Thyroid gland (tissue), 4 donors: ENCODE data around the gene C19orf12. TPM values are rescaled to one million over a fixed set of nuclear protein-coding genes. Genes with fewer than 3 reads are reported as not detected.

Experiments used
- DNase-seq, 2 donors: peaks; one replicate each; pipeline ENCODE4 v3.0.0-alpha.2; 2019
- H3K27ac ChIP-seq, 3 donors: fragments of 200-600 bp; sonication (generic); 1 replicate in 2 of 3; 2 replicates in 1 of 3; pipeline ENCODE4 v1.5.1; 2016 to 2019; ENCODE audit warnings: mild to moderate bottlenecking in 1 of 3, moderate library complexity in 1 of 3
- H3K27me3 ChIP-seq: fragments of 200-600 bp; sonication (generic); one replicate; pipeline ENCODE4 v1.5.1; 2019
- H3K36me3 ChIP-seq, 2 donors: fragments of 200-600 bp; sonication (generic); one replicate each; pipeline ENCODE4 v1.5.1; 2016 to 2019
- H3K4me1 ChIP-seq, 2 donors: fragments of 200-600 bp; sonication (generic); one replicate each; pipeline ENCODE4 v1.5.1; 2017 to 2019
- H3K4me3 ChIP-seq, 3 donors: fragments of 200-600 bp; sonication (generic); replicated peaks in 1 of 3; 1 replicate in 2 of 3; 2 replicates in 1 of 3; pipeline ENCODE4 v1.5.1; 2016; ENCODE audit warnings: mild to moderate bottlenecking in 1 of 3
- H3K9me3 ChIP-seq: fragments of 200-600 bp; sonication (generic); one replicate; pipeline ENCODE4 v1.5.1; 2017
- POLR2A ChIP-seq, 2 donors: fragments of 450-650 bp; IDR thresholded peaks; one replicate each; pipeline ENCODE4 v1.6.1; 2017; ENCODE audit warnings: antibody characterized with exemption in 2 of 2, mild to moderate bottlenecking in 2 of 2, moderate library complexity in 1 of 2
- WGBS, 2 donors: methylation state at CpG; one replicate each; pipeline ENCODE4 v1.1.5; 2017; 5-methylcytosine and 5-hydroxymethylcytosine counted together
- intact Hi-C: fragments of 100-400 bp; cut with DNase I; formaldehyde crosslinking; loops from one replicate; pipeline ENCODE4 v1.15.1; 2023
- total RNA-seq, 4 donors: library from RNA; depleted of rRNA; stranded (reverse); fragments of >200 nt; gene quantifications; one replicate each; pipeline ENCODE4 v1.2.3, GENCODE V29; 2016
- TF ChIP-seq, protein P1 (sequence below), 6 experiments: fragments of 200-600 bp in 3 of 6; fragments of 450-650 bp in 3 of 6; sonication (generic) in 3 of 6; IDR thresholded peaks; one replicate each; pipeline ENCODE4 v1.5.1; 2016 to 2019; ENCODE audit warnings: antibody characterized with exemption in 6 of 6, mild to moderate bottlenecking in 2 of 6, inconsistent platforms in 1 of 6, moderate library complexity in 1 of 6

Gene C19orf12
- total RNA-seq, 4 donors from 2014 or later: 24.4 to 34.0 (median 31.9) TPM

DNA sequence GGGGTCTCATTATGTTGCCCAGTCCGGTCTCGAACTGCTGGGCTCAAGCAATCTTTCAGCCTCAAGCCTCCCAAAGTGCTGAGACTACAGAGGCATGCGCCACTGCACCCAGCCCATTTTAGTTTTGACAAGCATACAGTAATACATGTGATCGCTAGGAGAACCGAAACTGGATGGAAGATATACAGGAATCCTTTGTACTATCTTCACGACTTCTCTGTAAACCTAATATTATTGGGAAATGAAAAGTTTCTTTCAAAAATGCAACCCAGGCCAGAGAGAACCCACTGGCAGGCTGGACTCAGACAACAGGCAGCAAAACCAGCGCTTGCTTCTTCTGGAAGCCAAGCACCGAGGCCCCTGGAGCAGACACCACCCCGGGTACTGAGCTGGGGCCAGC lies 9.4 kb downstream of the C19orf12 start:
- Histone ChIP-seq H3K4me3 (no peak overlapping the region), H3K36me3 (peaks cover 18 to 21% of the 10 kb centered on the region in 2 donors), H3K27me3 (no peaks in the 10 kb centered on the region), H3K9me3 (no peaks in the 10 kb centered on the region), H3K4me1 (no peaks in the 10 kb centered on the region), H3K27ac (no peak overlapping the region)
- TF ChIP-seq, protein P1, sequence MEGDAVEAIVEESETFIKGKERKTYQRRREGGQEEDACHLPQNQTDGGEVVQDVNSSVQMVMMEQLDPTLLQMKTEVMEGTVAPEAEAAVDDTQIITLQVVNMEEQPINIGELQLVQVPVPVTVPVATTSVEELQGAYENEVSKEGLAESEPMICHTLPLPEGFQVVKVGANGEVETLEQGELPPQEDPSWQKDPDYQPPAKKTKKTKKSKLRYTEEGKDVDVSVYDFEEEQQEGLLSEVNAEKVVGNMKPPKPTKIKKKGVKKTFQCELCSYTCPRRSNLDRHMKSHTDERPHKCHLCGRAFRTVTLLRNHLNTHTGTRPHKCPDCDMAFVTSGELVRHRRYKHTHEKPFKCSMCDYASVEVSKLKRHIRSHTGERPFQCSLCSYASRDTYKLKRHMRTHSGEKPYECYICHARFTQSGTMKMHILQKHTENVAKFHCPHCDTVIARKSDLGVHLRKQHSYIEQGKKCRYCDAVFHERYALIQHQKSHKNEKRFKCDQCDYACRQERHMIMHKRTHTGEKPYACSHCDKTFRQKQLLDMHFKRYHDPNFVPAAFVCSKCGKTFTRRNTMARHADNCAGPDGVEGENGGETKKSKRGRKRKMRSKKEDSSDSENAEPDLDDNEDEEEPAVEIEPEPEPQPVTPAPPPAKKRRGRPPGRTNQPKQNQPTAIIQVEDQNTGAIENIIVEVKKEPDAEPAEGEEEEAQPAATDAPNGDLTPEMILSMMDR (IDR thresholded peaks at IDR 0.05): no peak
- TF ChIP-seq POLR2A (IDR thresholded peaks at IDR 0.05): no peak
- intact Hi-C loops: no loop called here
- no peak for DNase-seq
- WGBS, 2 donors: 89 to 97% methylated on average over 9 of the region's 9 CpGs

DNA sequence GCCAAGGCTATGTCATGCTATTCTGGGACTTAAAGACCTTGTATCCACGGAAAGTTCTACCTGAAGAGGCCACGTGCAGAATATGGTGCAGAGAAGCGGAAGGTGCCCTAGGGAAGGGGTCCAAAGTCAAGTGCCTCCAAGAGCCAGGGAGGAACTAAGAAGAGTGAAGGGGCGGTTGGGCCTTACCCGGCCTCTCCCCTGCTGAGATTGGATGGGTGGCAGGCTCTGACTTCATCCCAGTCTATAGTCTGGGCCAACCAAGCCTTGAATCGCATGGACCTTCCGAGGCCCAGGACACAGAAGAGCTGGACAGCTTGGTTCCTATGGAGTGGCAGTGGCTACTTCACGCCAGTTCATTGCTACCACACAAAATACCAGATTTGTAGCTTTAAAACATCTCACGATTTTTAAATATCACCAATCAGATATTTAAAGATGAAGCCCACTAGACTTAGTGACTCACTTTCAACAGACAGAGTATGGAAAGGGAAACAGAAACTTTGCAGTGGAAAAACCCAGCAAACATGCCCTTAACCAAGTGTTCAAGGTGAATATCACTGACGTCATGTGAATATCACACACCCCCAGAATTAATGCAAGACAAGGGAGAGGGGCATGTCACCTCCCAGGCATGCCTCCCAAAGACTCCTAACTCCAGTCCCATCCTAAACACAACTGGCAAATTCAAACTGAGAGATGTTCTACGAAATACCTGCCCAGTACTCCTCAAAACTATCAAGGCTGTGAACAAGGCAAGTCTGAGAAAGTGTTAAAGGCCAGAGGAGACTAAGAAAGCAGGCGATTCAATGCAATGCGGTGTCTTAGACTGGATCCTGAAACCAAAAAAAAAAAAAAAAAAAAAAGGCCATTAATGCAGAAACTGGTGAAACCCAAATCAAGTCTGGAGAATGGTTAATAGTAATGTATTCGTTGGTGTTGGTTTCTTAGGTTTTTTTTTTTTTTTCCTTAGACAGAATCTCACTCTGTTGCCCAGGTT lies 10.2 kb downstream of the C19orf12 start:
- intact Hi-C loops: no loop called here

DNA sequence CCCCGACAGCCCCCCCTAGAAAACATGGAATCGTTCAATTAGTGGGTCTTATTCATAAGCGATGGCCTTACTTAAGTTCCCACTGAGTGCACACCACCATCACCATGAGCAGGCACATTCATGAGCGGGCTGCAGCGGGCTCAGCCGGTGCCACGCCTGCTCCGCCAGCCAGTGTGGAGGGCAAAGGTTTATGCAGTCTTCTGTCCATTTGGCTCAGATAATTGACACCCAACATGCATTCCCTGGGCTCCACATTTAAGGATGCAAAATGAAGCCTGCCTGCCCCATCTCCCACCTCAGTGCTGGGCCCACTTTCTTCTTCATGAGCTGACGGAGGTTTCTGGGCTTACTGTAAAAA lies 12.1 kb downstream of the C19orf12 start:
- Histone ChIP-seq H3K36me3 (peaks cover 18 to 21% of the 10 kb centered on the region in 2 donors), H3K4me3 (no peak overlapping the region), H3K4me1 (no peaks in the 10 kb centered on the region), H3K27me3 (no peaks in the 10 kb centered on the region), H3K9me3 (no peaks in the 10 kb centered on the region), H3K27ac (no peak overlapping the region)
- no peak for DNase-seq
- intact Hi-C loops: no loop called here
- TF ChIP-seq, protein P1 (IDR thresholded peaks at IDR 0.05): no peak
- no peak for TF ChIP-seq POLR2A (IDR thresholded peaks at IDR 0.05)
- 97% methylated on average over 9 of the region's 9 CpGs for WGBS, 2 donors

More for the DNA sequence above, 10.2 kb downstream of the C19orf12 start:
- Histone ChIP-seq H3K4me1 (no peaks in the 10 kb centered on the region), H3K36me3 (peaks cover 18 to 21% of the 10 kb centered on the region in 2 donors), H3K9me3 (no peaks in the 10 kb centered on the region), H3K27ac (no peak overlapping the region), H3K4me3 (no peak overlapping the region), H3K27me3 (no peaks in the 10 kb centered on the region)
- WGBS, 2 donors: 92% methylated on average over 14 of the region's 14 CpGs
- DNase-seq: no peak
- TF ChIP-seq POLR2A (IDR thresholded peaks at IDR 0.05): no peak

DNA sequence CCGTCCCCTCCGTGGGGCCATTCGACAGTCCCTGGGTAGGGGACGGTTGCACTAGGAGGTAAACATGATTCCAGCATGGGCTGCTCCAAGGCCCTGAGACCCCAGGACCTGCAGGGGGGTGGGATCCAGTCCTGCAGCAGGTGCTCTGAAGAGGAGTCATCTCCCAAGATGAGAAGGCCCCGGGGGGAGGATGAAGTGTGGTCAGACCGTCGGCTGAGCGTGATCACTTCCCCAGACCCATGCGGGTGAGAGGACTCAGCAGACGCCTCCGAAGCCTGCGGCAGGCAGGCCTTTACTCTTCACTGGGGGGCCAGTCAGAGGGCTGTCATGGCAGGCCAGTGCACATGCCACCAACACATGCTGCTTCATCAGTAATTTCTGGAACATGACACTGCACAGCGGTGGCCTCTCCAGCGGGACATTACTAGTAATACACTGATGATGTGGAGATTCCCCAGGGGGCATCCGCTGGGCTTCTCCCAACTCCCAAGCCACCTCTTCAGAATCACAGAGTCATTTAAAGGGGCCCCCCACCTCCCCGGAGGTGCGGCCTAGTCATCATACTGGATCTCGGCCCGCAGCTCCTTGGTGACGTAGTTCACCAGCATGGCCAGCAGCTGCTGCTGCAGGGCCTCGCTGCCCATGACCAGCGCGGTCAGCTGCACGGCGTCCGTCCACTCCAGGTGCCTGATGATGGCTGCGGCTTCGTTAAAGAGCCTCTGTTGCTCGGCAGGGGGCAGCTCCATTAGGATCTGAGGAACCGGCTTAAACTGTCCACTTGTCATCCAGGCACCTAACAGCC lies 12.7 kb downstream of the C19orf12 start:
- no peaks in the 10 kb centered on the region for H3K4me1 ChIP-seq
- no peaks in the 10 kb centered on the region for H3K9me3 ChIP-seq
- 91 to 93% methylated on average over 21 to 29 of the region's 30 CpGs for WGBS, 2 donors
- no peak overlapping the region for H3K4me3 ChIP-seq
- no peak overlapping the region for H3K27ac ChIP-seq
- H3K27me3 ChIP-seq: no peaks in the 10 kb centered on the region
- intact Hi-C loops: no loop called here
- TF ChIP-seq POLR2A (IDR thresholded peaks at IDR 0.05): no peak
- TF ChIP-seq, protein P1 (IDR thresholded peaks at IDR 0.05): no peak
- H3K36me3 ChIP-seq: peaks cover 18 to 21% of the 10 kb centered on the region in 2 donors
- DNase-seq: no peak

DNA sequence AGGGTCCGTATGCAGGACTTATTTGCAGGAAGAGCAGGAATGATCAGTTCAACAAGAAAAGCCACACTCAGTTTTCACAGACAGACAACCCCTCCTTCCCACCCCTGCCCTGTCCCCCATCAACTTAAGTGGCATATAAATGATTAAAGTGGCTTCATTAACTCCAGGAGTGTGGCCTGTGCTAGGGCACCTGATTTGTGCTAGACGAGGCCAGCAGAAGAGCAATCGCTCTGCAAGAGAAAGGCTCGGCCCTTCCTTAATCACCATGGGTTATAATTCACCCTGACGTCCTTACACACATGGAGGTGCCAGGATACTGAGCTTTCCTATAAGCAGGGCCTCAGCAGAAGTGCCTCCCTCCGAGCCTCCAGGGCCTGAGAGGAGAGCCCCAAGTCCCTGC lies 14.6 kb downstream of the C19orf12 start:
- TF ChIP-seq POLR2A (IDR thresholded peaks at IDR 0.05): no peak
- TF ChIP-seq, protein P1 (IDR thresholded peaks at IDR 0.05): no peak
- Histone ChIP-seq H3K9me3 (no peaks in the 10 kb centered on the region), H3K27me3 (no peaks in the 10 kb centered on the region), H3K4me3 (no peak overlapping the region), H3K4me1 (no peaks in the 10 kb centered on the region), H3K27ac (no peak overlapping the region), H3K36me3 (peaks cover 7 to 18% of the 10 kb centered on the region in 2 donors)
- intact Hi-C loops: no loop called here
- 78 to 82% methylated on average over 6 of the region's 6 CpGs for WGBS, 2 donors
- no peak for DNase-seq
